ENCODE results near the gene ATXN10.

Gene ATXN10

DNA sequence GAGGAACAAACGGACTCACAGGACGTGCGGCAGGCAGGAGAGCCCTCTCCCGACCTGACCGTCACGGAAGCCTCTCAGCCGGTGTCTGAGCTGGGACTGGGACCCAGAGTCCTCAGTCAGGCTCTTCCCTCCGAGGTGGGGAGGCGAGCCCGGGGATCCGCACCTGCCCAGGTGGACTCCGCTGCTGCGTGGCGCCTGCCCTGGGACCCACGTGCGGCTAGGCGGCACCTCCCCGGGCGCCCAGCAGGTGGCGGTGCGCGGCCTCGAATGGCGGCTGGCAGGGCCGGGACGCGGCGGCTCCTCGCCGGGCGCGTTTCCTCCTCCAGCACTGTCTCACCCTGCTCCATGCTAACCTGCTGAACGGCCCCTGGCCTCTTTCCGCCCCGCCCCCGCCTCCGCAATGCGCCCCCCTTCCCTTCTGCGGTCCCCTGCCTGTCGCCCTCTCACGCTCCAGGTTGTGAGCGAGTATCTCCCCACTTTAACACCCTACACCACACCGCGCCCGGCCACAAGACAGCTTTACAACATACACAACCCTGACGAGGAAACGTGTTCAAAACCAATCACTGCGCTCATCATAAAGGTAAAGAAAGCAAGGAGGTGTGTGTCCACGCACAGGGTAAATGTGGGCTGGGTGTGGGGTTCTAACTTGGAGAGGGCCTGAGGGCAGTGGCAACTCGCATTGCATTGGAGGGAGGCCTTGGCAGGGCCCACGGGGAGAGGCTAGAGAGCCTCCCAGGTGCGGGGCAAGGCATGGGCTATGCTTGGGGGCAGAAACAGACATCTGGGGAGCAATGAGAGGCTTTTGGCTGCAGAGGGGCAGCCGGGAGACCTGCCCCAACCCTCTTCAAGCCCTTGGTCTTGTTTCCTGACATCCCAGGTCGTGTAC is 25.9 kb upstream of the ATXN10 start:
- peak; percentile 67 for DNase-seq
- H3K36me3 ChIP-seq, result no peaks in the 10 kb centered on the region
- H3K4me3 ChIP-seq (ENCODE audit: low read depth, low read length), result peak overlapping the region; percentile 7; the same call in 1 of the 2 replicates
- H3K27me3 ChIP-seq (ENCODE audit: insufficient read depth, low read depth, severe bottlenecking), result peaks cover 10% of the 10 kb centered on the region
- TF ChIP-seq, protein P1, sequence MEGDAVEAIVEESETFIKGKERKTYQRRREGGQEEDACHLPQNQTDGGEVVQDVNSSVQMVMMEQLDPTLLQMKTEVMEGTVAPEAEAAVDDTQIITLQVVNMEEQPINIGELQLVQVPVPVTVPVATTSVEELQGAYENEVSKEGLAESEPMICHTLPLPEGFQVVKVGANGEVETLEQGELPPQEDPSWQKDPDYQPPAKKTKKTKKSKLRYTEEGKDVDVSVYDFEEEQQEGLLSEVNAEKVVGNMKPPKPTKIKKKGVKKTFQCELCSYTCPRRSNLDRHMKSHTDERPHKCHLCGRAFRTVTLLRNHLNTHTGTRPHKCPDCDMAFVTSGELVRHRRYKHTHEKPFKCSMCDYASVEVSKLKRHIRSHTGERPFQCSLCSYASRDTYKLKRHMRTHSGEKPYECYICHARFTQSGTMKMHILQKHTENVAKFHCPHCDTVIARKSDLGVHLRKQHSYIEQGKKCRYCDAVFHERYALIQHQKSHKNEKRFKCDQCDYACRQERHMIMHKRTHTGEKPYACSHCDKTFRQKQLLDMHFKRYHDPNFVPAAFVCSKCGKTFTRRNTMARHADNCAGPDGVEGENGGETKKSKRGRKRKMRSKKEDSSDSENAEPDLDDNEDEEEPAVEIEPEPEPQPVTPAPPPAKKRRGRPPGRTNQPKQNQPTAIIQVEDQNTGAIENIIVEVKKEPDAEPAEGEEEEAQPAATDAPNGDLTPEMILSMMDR (IDR thresholded peaks at IDR 0.05; ENCODE audit: low read depth, low read length), result peak; percentile 88
- H3K27ac ChIP-seq, result no peak overlapping the region
- H3K9me3 ChIP-seq (ENCODE audit: severe bottlenecking), result no peaks in the 10 kb centered on the region

DNA sequence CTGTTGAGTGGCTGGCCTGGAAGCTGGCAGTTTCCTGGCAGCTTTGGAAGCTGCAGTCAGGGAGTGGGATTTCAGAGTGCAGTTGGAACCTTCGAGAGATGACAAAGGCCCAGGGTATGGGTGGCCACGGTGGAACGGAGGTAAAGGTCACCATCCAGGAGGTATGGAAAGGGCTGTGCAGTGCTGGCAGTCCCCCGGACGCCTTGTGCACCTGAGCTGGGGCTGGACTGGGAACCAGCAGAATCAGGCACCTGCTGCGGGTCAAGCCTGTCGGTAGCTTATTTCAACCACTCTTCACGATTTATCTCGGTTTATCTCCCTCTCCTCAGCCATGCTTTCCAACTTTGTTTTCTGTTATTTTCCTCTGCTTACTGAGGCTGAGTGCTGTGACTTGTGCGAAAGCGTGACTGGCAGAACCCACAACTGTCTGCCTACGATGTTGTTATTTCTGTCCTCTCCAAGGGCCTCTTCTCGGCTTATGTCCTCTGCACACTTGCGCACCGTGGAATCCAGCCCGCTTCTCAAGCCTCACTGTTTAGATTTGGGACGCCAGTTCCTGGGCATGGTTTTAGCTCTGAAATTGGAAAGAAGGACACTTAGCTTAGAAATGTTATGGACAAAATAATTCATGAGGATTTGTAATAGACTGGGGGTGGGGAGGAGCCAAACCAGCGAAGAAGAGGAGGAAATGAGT is 24.0 kb upstream of the ATXN10 start:
- Histone ChIP-seq H3K4me3 (ENCODE audit: low read depth, low read length) (no peak overlapping the region), H3K27ac (no peak overlapping the region), H3K9me3 (ENCODE audit: severe bottlenecking) (no peaks in the 10 kb centered on the region), H3K36me3 (no peaks in the 10 kb centered on the region), H3K27me3 (ENCODE audit: insufficient read depth, low read depth, severe bottlenecking) (peaks cover 10% of the 10 kb centered on the region)
- DNase-seq, result no peak
- TF ChIP-seq, protein P1 (IDR thresholded peaks at IDR 0.05; ENCODE audit: low read depth, low read length), result no peak

DNA sequence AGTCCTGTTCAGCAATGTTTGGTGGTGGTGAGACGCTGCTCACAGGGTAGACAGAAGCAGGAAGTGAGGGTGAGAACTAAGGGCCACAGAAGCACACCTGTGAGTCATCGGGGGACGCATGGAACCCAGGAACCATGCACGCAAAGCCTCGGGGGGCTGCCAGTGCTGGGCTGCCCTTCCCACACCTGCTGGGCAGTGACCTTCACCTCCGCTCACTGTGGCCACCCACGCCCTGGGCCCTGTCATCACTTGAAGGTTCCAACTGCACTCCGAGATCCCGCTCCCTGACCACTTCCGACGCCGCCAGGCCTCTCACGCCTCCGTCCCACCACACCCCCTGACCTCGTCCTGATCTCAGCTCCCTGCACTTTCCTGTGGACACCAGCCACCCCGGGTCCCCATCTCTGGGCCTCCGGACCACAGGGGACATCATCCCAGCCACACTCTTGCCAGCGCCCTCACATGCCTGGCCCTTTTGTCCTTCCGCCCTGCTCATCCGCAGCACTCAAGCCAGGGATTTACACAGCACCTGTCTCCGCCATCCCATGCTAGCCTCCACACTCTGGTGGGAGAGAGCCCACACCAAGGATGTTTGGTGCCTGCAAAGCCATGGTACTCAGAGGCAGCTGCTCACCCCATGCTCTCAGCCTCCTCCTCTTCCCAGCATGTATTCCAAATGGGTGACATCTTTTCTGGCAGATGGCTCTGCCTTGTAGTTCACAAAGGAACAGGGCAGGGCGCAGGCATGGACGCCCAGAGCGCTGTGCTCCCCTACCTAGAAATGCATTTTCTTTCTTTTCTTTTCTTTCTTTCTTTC is 23.1 kb upstream of the ATXN10 start:
- H3K27ac ChIP-seq, result no peak overlapping the region
- DNase-seq, result no peak
- TF ChIP-seq, protein P1 (IDR thresholded peaks at IDR 0.05; ENCODE audit: low read depth, low read length), result no peak
- H3K9me3 ChIP-seq (ENCODE audit: severe bottlenecking), result no peaks in the 10 kb centered on the region
- H3K36me3 ChIP-seq, result no peaks in the 10 kb centered on the region
- no peak overlapping the region for H3K4me3 ChIP-seq (ENCODE audit: low read depth, low read length)
- H3K27me3 ChIP-seq (ENCODE audit: insufficient read depth, low read depth, severe bottlenecking), result peaks cover 10% of the 10 kb centered on the region

DNA sequence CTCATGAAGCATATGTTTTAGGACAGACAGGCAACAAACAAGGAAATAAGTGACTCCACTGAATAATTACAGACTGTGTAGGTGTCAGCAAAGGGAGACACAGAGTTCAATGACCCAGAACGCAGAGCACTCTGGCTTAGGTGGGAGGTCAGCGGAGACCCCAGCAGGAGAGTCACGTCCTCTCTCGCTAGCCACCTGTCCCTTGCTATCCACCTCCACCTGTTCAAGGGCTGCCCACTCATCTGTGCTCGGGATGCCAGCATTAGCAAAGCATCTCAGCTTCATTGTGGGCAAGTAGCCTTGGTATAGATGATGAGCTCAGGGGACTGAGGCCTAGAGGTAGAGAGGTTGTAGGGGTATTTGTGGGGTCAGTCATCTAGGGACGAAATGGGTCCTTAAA is 21.8 kb upstream of the ATXN10 start:
- TF ChIP-seq, protein P1 (IDR thresholded peaks at IDR 0.05; ENCODE audit: low read depth, low read length), result no peak
- H3K27me3 ChIP-seq (ENCODE audit: insufficient read depth, low read depth, severe bottlenecking), result peaks cover 7% of the 10 kb centered on the region
- H3K27ac ChIP-seq, result no peak overlapping the region
- DNase-seq, result no peak
- no peak overlapping the region for H3K4me3 ChIP-seq (ENCODE audit: low read depth, low read length)
- no peaks in the 10 kb centered on the region for H3K9me3 ChIP-seq (ENCODE audit: severe bottlenecking)
- H3K36me3 ChIP-seq, result no peaks in the 10 kb centered on the region

DNA sequence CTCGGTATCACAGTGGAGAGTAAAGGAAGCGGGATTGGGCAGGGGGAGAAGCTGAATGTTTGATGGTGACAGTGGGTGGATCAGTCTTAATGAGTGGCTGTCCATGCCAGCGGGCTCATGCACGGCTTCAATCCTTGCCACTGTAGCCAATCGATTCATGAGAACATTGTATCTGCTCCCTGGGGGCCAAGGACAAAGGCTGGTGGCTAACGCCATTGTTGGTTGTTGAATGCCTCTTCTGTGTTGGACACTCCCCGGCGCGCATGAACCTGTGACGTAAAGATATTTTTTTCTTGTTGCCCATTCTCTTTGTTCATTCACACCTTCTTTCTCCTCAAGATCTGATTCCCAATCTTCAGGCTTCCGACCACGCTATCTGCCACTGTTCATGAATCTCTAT is 20.9 kb upstream of the ATXN10 start:
- TF ChIP-seq, protein P1 (IDR thresholded peaks at IDR 0.05; ENCODE audit: low read depth, low read length), result no peak

More for the DNA sequence above, 20.9 kb upstream of the ATXN10 start:
- no peaks in the 10 kb centered on the region for H3K9me3 ChIP-seq (ENCODE audit: severe bottlenecking)
- no peaks in the 10 kb centered on the region for H3K36me3 ChIP-seq
- H3K27ac ChIP-seq, result no peak overlapping the region
- no peaks in the 10 kb centered on the region for H3K27me3 ChIP-seq (ENCODE audit: insufficient read depth, low read depth, severe bottlenecking)
- DNase-seq, result no peak
- no peak overlapping the region for H3K4me3 ChIP-seq (ENCODE audit: low read depth, low read length)
